OCI-LY1 (cell line): ENCODE results near the gene GPR27.

ENCODE experiments used
- H2AFZ ChIP-seq: fragments of 200-600 bp; sonication (generic), shearing (Covaris generic); 2 replicates; pipeline ENCODE4 v1.6.0; 2014; ENCODE audit warnings: antibody characterized with exemption, mild to moderate bottlenecking, low read length
- H3F3A ChIP-seq: fragments of 200-600 bp; sonication (generic), shearing (Covaris generic); 2 replicates; pipeline ENCODE4 v1.6.0; 2014; ENCODE audit warnings: mild to moderate bottlenecking, antibody characterized with exemption, low read length, moderate library complexity; ENCODE audit not compliant: insufficient read depth
- H3K27ac ChIP-seq: fragments of 200-600 bp; sonication (generic); 2 replicates; pipeline ENCODE4 v1.5.1; 2014; ENCODE audit warnings: low read length, mixed run types, mild to moderate bottlenecking, low read depth; ENCODE audit not compliant: poor library complexity, severe bottlenecking
- H3K27me3 ChIP-seq: fragments of 200-600 bp; sonication (generic); 2 replicates; pipeline ENCODE4 v1.6.0; 2014; ENCODE audit warnings: antibody characterized with exemption, mild to moderate bottlenecking, low read length, moderate library complexity; ENCODE audit not compliant: insufficient read depth
- H3K36me3 ChIP-seq: fragments of 200-600 bp; sonication (generic); 2 replicates; pipeline ENCODE4 v1.6.1; 2014; ENCODE audit warnings: mild to moderate bottlenecking, antibody characterized with exemption, low read length, moderate library complexity, mixed read lengths; ENCODE audit not compliant: insufficient read depth
- H3K4me1 ChIP-seq: fragments of 200-600 bp; sonication (generic); 2 replicates; pipeline ENCODE4 v1.5.1; 2014; ENCODE audit warnings: mild to moderate bottlenecking, low read length, moderate library complexity; ENCODE audit not compliant: insufficient read depth, severe bottlenecking
- H3K4me2 ChIP-seq: fragments of 200-600 bp; sonication (generic), shearing (Covaris generic); 2 replicates; pipeline ENCODE4 v1.6.1; 2014; ENCODE audit warnings: low read length
- H3K4me3 ChIP-seq: fragments of 200-600 bp; sonication (generic); 2 replicates; pipeline ENCODE4 v1.5.1; 2014; ENCODE audit warnings: low read length, low read depth, mild to moderate bottlenecking, mixed read lengths; ENCODE audit not compliant: poor library complexity, severe bottlenecking
- H3K79me2 ChIP-seq: fragments of 200-600 bp; shearing (Covaris generic); 2 replicates; pipeline ENCODE4 v1.6.1; 2016; ENCODE audit warnings: mixed run types, low read length, mixed read lengths; ENCODE audit not compliant: insufficient read depth
- H3K9ac ChIP-seq: fragments of 200-600 bp; sonication (generic), shearing (Covaris generic); 2 replicates; pipeline ENCODE4 v1.6.1; 2014; ENCODE audit warnings: mild to moderate bottlenecking, low read length, mixed read lengths
- H3K9me2 ChIP-seq: fragments of 200-600 bp; sonication (generic), shearing (Covaris generic); 2 replicates; pipeline ENCODE4 v1.6.1; 2014; ENCODE audit warnings: low read depth, mild to moderate bottlenecking, low read length, mixed read lengths
- H3K9me3 ChIP-seq: fragments of 200-600 bp; shearing (Covaris generic); 2 replicates; pipeline ENCODE4 v1.6.1; 2014; ENCODE audit warnings: low read length, mixed read lengths
- H4K20me1 ChIP-seq: fragments of 200-600 bp; sonication (generic), shearing (Covaris generic); 2 replicates; pipeline ENCODE4 v1.6.0; 2016; ENCODE audit warnings: mild to moderate bottlenecking, low read length; ENCODE audit not compliant: insufficient read depth
- EZH2 ChIP-seq: fragments of 200-600 bp; sonication (generic), shearing (Covaris generic); IDR thresholded peaks from 2 replicates; pipeline ENCODE4 v1.8.0; 2017; ENCODE audit warnings: borderline replicate concordance, mixed run types, mild to moderate bottlenecking, antibody characterized with exemption, low read length, moderate library complexity, mixed read lengths
- TF ChIP-seq, protein P1 (sequence below): fragments of 200-600 bp; sonication (generic), shearing (Covaris generic); IDR thresholded peaks from 2 replicates; pipeline ENCODE4 v1.5.1; 2017; ENCODE audit warnings: mild to moderate bottlenecking, antibody characterized with exemption, low read length, moderate library complexity, mixed read lengths

Gene GPR27

DNA sequence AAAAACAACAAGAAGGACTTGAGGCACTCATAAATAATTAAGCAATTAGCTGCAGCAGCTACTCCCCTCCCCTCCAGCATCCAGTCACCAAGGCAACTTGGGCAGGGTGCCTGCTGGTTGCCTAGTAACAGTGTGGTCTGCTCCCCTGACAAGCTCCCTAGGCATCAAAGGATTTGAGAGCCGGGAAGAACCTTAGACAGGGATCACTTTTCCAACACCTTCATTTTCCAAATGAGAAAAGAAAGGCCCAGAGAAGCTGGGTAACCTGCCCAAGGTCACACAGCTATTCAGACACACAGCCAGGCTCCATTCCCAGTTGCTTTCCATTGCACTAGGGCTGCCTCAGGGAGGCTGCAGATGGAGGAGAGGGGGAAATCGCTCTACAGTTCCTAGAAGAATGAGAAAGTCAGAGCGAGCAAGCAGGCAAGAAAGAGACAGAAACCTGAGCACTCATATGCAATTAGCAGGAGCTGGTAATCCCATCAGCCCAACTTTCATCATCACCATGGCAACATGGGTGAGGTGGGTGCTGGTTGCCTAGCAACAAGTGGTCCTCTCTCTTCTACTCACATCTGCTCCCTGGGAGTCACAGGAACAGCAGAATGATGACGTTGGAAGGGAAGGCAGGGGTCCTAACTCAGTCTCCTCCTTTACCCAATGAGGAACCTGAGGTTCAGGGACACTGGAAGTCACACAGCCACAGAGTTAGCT lies 24.9 kb upstream of the GPR27 start:
- no peaks in the 10 kb centered on the region for H4K20me1 ChIP-seq
- TF ChIP-seq, protein P1, sequence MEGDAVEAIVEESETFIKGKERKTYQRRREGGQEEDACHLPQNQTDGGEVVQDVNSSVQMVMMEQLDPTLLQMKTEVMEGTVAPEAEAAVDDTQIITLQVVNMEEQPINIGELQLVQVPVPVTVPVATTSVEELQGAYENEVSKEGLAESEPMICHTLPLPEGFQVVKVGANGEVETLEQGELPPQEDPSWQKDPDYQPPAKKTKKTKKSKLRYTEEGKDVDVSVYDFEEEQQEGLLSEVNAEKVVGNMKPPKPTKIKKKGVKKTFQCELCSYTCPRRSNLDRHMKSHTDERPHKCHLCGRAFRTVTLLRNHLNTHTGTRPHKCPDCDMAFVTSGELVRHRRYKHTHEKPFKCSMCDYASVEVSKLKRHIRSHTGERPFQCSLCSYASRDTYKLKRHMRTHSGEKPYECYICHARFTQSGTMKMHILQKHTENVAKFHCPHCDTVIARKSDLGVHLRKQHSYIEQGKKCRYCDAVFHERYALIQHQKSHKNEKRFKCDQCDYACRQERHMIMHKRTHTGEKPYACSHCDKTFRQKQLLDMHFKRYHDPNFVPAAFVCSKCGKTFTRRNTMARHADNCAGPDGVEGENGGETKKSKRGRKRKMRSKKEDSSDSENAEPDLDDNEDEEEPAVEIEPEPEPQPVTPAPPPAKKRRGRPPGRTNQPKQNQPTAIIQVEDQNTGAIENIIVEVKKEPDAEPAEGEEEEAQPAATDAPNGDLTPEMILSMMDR = no peak
- no peak for TF ChIP-seq EZH2
- H3K9me3 ChIP-seq = no peaks in the 10 kb centered on the region
- peaks cover 6% of the 10 kb centered on the region for H3K27me3 ChIP-seq
- no peak overlapping the region for H3K4me3 ChIP-seq
- no peak overlapping the region for H3K9ac ChIP-seq
- no peaks in the 10 kb centered on the region for H3F3A ChIP-seq
- H3K36me3 ChIP-seq = no peaks in the 10 kb centered on the region
- H3K4me1 ChIP-seq = peaks cover 12% of the 10 kb centered on the region
- H3K79me2 ChIP-seq = no peaks in the 10 kb centered on the region
- no peak overlapping the region for H3K27ac ChIP-seq
- H3K9me2 ChIP-seq = no peaks in the 10 kb centered on the region
- H2AFZ ChIP-seq = no peak overlapping the region
- no peak overlapping the region for H3K4me2 ChIP-seq

DNA sequence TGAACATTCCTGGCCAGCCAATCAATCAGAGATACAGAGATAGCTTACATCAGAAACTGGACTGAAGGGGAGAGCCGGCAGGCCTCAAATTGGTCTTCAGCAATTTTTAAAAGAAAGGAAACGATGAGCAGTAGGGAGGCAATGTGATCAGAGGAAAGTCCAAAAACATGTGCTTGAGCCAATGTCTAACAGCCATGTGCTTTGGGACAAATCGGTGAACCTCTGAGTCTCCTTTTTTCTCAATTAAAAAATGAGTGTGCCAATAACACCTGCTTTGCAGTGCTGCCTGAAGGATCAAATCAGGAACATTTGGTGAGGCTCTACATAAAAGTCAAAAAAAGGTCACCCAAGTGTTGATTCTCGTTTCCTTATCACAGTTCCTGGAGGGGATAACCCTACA lies 21.0 kb upstream of the GPR27 start:
- Histone ChIP-seq H3K79me2 (no peaks in the 10 kb centered on the region), H3F3A (no peaks in the 10 kb centered on the region), H2AFZ (no peak overlapping the region), H3K27ac (no peak overlapping the region), H3K4me3 (no peak overlapping the region), H4K20me1 (no peaks in the 10 kb centered on the region), H3K36me3 (no peaks in the 10 kb centered on the region), H3K4me1 (no peaks in the 10 kb centered on the region), H3K4me2 (no peak overlapping the region), H3K9me3 (no peaks in the 10 kb centered on the region), H3K9ac (no peak overlapping the region), H3K27me3 (peaks cover 10% of the 10 kb centered on the region), H3K9me2 (no peaks in the 10 kb centered on the region)
- TF ChIP-seq, protein P1 = no peak
- TF ChIP-seq EZH2 = no peak

DNA sequence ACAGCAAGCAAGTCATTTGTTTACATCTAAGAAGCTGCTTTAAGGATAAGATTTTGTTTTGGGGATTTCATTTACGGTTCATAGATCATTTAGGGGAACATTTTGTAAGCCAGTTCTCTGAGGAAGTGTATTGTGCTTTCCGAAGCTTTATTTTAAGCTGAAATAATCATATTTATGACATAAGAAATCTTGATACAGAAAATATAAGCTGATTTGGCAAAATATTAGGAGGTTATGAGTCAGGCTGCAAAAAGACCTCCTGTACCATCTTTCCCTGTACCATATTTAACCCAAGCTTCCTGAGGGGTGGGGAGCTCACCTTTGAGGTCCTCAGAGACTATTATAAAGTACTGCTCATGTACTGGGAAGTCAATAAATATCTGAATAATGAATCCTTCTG lies 20.3 kb upstream of the GPR27 start:
- Histone ChIP-seq H3K4me2 (no peak overlapping the region), H3K27me3 (peaks cover 10% of the 10 kb centered on the region)
- no peak for TF ChIP-seq EZH2
- TF ChIP-seq, protein P1 = no peak

More for the DNA sequence above, 20.3 kb upstream of the GPR27 start:
- Histone ChIP-seq H3K9me2 (no peaks in the 10 kb centered on the region), H3F3A (no peaks in the 10 kb centered on the region), H3K79me2 (no peaks in the 10 kb centered on the region), H3K36me3 (no peaks in the 10 kb centered on the region), H2AFZ (no peak overlapping the region), H4K20me1 (no peaks in the 10 kb centered on the region), H3K4me3 (no peak overlapping the region), H3K9me3 (no peaks in the 10 kb centered on the region), H3K27ac (no peak overlapping the region), H3K9ac (no peak overlapping the region), H3K4me1 (no peaks in the 10 kb centered on the region)
